ENCODE results near the gene CACNA1C.

The CACNA1C gene

DNA sequence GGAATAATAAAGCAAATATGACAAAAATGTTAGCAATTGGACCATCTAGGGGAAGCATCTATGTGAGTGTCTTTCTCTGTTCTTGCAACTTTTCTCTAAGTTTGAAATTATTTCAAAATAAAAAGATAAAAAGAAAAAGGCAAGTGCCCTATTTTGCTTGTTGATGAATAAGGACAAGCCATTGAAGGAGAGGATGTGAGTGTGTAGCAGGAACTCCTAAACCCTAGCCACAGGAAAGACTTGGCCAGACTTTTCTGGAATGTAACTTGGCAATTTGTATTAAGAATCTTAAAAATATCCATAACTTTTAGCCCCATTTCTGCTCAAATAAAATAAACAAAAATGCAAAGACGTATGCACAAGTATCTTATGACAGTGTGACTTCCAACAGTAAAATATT, 279.4 kb downstream of the CACNA1C start:
- no peak for DNase-seq

DNA sequence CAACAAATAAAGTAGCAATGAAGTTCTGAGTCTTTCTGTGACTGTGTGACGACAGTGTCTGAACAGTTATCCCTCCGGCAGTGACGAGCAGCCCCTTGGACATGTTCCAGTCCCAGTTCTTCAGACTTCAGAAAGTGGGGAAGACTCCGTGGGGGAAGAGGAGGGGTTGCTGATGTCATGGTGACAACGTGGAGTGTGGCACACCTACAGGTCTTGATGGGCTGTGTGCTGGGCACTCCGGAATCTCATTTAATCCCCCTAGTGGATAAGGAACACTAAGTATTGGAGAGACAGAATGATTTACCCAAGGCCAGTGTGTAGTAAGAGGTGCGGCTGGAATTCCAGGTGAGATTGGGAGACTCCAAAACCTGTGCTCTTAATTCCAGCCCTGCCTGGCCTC, 280.2 kb downstream of the CACNA1C start:
- no peak for DNase-seq

DNA sequence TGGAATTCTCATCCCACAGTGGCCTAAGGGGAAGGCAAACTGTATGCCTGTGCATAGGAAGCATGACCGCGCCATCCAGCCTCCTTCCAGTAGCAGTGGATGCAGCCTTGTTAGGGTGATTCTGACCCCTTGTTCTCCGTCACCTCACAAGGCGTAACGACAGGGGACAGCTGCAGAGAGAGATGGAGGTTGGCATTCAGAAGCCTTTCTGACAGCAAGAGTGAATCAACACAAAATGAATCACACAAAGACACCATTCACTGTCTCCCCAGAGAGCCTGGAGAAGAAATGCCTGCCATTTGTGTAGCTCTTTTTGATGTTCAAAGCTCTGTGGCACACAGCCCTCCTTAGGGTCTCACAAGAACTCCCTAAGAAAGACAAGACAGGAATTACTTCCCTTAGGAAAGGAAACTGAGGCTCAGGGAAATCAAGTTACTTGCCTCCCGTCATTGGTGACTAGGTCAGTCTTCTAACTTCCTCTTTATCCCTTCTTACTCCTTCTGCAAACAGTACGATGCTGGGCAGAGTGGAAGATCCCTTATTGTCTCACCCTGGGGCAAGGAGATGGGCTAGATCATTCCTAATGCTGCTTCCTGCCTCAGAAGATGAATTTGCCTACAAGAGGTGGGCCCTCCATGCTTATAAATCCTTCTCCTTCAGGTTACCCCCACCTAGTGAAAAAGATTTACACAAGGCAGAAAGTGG, 280.9 kb downstream of the CACNA1C start:
- no peak for DNase-seq

DNA sequence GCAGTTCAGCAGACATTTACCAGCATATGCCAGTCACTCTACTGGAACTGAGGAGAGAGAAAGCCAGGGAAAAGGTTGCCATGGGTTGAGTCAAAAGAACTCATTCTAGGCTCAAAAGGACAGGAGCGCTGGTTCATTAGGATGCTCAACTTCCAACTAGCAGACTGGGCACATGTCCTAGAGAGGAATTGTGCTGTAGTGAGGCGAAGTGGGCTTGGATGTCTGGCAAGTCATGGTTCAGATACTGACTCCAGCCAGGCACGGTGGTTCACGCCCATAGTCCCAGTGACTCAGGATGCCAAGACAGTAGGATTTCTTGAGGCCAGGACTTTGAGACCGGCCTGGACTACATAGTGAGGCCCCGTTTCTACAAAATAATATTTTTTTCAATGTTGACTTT, 281.5 kb downstream of the CACNA1C start:
- DNase-seq, result no peak

DNA sequence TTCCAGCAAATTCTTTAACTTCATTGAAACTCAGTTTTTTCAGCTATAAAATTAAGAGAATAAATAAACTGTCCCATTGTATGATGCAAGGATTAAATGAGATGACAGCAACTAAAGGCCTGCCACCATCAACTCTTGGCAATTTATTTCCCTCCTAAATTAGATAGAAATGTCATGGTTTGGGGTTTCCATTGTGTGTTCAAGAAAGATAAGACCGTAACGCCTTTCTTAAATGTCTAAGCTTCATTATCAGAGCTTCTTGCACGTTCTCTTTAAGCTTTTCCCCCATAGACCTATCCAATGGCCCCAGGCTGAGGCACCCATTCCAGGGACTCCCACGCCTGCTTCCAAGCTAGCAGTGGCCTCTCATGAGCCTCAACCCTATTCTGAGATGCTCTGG, 281.9 kb downstream of the CACNA1C start:
- DNase-seq, result no peak

DNA sequence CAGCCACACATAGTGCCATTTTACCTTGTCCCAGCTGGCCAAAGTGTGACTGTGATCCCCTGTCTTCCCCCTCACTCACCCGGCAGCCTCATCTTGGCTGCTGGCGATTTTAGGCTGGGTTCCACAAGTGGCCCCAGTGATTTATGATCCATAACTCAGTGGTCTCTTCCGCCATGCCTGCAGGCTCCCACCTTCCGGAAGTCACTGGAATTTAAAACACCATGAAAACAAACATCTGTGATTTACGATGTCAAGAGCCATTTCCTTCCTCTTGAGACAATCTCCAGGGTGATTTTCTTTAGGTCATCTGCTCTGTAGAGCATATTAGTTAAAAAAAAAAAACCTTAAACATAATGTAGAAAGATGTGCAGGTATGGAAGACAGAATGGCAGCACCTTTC, 282.3 kb downstream of the CACNA1C start:
- no peak for DNase-seq

DNA sequence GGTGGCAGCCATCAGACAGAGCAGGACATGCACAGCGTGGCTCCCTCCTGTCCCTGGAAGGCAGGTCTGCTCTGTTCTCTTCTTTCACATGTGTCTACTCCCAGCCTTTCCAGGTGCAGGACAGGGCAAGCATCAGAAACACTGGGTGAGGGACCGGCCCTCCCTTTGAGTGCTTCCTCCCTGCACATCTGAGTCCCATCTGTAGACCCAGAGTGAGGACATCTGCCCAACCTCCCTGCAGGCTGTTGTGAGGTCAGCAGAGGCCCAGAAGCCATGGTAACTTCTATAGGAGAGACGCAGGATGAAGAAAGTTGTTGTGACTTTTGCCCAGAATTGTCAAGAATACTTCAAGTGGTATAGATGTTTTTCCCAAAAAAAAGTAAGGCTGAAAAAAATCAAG, 282.7 kb downstream of the CACNA1C start:
- no peak for DNase-seq

DNA sequence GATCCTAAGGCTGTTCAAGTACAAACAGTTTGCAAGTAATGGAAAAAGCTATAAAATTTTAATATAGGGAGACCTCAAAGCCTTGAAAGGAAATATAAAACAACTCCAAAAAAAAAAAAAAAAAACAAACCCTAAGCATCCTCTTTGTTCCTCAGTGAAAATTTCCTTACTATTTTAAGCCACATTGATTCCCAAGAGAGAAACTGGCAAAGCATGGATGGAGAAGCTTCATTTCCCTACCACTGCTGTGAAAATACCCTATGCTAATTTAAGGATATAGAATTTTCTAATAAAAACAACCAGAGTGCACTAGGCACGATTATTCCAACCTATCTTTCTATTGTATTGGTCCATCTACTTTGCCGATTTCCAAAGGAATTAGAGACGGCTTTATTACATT, 283.1 kb downstream of the CACNA1C start:
- no peak for DNase-seq

DNA sequence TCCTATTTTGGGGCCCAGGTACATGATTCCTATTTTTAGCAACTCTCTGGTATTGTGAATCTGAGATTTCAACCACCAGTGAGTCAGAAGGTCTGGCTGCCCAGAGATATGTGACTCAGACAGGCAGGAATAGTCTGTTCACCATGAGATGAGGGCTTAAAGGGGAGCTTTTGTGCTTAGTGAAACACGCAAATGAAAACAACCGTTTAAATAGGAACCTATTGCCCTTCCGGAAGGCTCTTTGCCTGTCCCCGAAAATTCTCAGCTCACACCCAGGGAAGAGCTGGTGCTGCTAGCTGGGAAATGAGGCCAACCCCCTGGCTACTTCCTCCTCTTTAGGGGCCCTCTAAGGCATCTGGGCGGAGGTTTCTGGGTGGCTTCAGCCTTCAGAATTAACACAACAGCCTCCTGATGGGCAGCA, 283.6 kb downstream of the CACNA1C start:
- no peak for DNase-seq

DNA sequence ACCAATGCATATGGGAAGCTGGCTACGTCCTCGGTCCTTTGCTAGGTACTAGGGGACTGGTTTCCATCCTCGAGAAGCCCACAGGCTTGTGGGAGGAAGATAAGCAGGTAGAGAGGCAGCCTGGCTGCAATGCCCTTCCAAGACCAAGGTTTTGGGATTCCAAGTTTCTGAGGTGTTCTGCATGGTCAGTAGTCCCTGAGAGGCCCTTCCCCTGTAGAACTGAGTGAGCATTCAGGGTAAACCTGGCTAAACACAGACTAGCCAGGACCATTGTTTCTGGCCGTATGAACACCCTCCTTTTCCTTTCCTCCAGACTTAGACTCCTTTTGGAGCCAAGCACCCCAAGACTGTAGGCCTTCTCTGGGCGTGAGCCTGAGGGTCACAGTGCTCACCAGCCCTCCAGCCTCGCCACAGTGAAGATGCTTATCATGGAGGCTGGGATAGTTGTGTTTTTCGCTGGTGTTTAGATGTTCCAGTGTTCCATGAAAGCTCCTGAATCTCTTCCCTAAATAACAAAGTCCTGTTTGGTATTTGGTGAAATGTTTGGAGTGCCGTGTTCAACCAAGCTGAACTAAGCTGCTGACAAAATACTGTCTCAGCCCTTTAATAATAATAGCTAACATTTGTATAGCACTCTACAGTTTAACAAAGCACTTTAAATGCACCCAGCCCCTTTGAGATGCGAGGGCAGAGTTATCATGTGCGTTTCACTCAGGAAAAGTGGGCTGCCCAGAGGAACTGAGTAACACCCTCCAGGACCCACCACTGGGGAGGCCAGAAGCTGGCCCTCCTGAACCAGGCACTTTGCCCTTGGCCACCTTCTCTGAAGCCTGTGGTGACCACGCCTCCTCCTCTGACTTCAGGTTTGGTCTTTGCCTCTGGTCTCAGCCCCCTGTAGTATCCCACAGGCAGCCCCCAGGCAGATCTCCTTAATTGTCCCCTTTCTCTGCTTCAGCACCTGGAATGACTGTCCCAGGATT, 284.5 kb downstream of the CACNA1C start:
- no peak for DNase-seq

DNA sequence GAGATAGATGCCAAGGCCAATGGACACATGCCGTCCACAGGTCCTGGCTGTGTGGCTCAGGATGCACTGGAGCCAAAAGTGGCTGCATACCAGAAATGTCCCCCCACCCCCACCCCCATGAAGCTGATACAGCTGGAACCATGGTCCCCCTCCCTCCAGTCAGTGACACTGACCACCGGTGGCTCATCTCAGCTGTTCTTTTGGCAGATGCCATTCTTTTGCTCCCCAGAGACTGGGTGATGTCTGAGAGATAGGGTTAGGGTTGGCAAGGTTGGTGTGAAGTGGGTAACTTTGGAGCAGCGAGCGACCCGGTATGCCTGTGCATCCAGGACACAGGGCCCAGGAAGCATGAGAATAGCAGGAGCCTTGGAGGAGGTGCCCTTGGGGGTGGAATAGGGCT, 285.6 kb downstream of the CACNA1C start:
- no peak for DNase-seq

DNA sequence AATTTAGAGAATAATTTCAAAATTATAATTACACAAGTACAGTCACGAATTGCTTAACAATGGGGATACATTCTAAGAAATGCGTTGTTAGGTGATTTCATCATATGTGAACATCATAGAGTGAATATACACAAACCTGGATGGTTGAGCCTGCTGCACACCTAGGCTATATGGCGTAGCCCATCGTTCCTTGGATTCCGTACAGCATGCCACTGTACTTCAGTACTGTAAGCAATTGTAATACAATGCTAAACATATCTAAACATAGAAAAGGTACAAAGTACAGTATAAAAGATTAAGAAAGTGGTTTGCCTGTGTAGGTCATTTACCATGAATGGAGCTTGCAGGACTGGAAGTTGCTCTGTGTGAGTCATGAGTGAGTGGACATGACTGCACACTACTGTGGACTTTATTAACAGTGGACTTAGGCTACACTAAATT, 286.2 kb downstream of the CACNA1C start:
- no peak for DNase-seq

DNA sequence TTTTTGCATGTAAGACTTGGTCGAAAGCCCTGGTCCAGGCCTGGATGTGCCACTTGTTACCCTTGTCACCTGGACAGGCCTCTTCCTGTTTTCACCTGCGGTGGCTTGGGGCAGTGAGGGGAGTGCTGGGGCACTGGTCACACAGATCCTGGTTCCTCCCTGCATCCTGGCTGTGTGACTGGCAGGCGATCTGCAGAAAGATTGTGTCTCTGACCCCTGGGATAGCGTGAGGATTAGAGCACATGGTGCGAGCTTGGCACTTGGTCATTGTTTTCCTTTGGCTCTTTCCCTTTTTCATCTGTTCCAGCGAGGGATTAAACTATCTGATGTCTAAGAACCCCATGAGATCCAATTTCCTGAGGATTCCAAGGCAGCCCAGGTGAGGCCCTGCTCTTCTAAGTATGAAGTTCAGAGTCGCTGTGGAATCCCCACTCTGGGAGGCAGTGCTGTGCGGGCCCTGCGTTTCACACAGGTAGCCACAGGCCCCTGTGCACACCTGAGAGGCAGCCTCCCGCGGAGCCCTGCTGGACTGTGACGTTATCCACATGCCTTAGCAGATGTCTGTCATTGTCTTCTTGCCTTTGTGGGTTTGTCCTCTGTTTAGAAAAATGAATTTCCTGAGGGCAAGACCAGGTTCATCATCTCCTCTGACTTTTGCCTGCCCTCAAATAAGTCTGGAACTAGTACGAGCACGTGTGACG, 288.4 kb downstream of the CACNA1C start:
- DNase-seq, result no peak

DNA sequence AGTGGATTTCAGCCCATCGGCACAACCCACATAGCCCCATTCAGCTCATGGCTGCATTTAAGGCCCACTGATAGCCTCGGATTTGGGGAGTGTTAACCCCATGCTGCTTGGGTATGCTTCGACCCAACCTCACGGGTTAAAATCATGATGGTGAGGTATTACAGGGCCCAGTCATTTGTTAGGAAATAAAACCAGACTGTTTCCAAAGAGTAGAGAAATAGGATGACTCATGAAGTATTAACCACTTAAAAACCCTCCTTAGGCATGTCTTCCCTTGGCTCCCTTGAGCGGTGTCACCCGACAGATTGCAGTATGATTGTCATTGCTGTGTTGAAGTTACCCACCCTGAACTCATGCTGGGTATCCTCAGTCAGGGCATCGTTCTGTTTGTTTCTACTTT, 289.1 kb downstream of the CACNA1C start:
- DNase-seq, result peak; percentile 27

DNA sequence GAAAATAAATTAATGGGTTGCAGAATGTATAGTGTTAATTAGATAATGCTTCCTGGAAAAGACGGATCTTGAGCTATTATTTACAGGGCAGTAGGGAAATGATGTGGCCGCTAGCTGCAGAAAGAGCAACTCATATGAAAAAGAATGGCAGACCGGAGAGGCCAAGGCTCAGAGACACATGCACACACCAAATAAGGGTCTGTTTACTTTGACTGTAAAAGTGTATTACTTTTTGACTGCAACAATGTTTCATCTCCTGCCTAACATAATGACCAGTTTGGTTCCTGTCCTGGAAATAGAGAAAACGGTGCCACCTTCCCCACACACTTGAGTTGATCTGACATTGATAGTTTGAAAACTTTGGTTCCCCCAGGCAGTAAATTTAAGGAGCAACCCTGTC, 290.9 kb downstream of the CACNA1C start:
- DNase-seq, result peak; percentile 19

DNA sequence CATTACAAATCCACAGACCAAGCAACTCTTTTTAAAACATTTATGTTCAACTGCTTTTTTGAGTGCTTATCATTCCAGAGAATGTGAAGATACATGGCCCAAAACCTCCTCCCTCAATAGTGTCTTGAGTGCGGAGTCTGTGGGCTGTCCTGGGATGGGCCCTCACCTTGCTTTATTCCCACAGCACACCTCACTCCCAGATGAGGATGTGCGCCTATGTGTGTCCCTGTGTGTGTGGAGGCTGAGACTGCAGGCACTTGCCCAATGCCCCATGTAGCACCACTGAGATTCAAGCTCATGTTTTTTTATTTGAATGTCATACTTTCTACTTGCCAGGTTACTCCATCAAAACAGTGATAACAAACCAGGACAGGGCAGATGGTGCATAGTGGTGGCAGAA, 291.7 kb downstream of the CACNA1C start:
- no peak for DNase-seq

DNA sequence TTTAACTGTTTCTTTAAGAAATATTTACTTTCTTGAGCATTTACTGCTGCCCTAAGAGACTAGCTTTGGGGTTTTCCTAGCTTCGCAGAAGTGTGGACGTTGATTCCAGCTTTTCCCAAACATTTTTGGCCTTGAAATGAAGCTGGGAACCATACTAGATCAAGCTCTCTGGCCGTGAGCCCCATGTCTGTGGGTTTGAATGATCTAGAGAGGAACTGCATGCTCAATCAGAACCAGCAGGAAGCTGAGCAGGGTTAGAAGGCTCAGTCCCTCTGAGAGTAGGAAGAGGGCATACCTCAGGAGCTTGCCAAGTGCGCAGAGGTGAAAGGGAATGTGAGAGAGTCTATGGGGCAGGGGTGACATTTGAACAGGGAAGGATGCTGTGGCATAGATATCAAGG, 292.1 kb downstream of the CACNA1C start:
- DNase-seq, result no peak

DNA sequence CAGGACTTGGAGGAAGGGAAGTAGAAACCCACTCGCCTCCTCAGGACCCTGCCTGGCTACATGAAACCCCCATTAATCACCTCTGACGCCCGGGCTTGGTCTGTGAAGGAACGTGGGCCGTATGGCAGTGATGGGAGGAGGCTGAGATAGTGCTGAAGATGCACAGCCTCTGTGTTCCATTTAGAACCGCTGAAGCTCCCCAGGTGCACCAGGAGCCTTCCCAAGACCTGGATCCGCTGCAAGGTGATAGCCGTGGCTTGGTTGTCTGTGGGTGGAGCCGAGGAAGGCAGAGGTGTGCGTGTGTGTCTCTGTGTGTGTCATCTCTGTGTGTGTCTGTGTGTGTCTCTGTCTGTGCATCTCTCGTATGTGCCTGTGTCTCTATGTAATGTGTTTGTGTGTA, 293.1 kb downstream of the CACNA1C start:
- no peak for DNase-seq

DNA sequence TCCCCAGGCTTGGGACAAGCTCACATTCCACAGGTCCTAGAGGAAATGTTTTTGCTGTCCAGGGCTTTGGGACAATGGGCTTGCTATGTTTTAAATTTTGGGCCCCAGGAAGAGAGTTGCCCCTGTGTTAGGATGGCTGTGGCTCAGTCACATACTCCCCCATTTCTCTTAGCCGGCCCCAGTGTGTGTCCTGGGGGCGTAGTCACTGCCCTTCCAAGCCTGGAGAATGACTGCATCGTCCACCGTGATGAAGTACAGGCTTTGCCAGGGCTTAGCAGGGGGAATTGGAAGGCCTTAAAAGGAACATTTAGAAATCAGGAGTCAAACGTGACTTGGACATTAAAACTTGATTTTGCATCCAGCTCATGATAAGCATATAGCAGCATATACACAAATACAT, 293.6 kb downstream of the CACNA1C start:
- DNase-seq, result no peak

DNA sequence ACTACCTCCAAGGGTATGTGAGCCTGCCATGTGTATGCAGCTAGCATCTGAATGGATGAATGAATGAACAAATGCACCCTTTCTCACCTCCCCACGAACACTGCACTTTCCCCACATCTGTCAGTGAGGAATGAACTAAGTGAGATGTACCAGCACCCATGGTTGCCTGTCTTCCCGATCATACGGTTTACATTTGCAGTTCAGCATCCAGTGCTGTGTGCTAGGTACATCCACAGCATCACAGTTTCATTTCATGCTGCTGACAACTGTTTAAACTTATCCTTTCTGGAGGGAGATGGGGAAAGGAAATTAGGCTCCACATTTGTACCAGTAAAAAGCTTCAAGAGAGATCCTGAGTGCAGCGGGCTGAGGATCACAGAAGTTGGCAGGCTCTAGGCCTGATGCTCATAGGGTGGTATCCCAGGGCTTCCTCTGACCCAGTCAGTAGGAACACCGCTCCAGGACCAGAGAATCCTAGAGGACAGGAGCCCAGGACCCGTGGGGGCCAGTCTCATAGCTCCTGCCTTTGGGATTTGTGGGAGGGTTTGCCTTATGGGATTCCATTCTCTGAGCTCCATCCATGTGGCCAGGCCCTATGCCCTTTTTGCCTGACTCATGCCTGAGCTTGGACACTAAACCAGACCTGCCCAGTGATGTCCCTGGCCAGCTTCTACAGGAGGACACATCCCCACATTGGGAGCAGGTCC, 294.5 kb downstream of the CACNA1C start:
- DNase-seq, result no peak

DNA sequence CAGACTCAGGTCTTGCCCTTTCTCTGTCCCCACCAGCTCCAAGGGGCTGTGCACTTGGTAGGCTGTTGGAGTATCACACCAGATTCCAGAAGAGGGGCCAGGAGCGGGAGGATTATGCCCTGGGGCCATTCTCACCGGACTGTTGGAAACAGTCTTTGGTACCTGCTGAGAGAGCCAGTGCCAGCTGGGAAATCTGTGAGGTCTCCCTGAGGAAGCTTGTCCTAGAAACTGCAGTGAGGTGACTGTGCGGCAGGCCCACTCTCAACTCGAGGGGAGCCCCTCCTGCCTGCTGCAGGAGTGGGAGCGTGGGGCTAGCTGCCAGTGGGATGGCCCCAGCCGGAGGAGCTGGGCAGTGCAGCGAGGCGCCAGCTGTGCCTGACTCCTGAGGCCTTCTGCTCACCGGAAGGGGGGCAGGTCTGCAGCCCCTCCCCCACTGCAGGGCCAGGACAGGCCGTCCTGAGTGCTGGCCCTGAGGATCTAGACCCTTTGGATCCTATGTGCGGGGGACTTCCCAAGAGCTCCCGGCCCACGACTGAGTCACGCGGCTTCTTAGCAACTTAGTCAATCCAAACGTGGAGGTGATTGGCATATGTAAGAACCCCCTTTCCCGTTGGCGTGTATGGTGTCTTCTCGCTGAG, 295.2 kb downstream of the CACNA1C start:
- DNase-seq, result no peak

DNA sequence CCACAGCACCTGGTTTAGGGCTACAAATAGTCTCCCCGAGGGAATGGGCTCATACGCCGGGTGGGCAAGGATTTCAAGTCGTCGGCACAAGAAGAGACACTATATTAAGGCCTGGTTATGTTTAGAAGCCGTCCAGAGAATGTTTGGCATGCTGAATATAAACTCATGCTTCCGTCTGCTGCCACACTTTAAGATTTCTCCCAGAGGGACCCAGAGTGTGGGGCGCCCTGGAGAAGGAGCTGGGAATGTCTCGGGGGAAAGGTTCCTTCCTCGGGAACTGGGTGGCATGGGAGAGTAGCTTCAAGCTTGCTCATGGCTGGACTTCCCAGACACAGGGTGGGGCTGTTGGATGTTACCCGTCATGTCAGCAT, 295.7 kb downstream of the CACNA1C start:
- DNase-seq, result no peak

DNA sequence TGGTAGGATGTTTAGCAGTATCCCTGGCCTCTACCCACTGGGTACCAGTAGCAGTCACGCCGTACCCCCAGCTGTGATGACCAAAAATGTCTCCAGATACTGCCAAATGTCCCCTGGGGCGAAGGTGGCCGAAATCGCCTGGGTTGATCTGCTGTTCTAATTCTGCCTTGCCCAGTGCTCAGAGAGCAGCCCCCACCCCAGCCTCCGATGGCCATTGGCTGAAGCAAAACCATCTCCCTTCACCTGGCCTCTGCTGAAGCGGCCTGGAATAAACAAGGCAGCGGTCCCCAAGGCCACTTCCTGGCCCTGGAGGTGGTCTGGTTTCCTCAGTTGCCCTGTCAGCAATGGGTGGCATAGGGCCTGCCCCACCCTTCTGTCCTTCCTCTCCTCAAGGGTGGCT, 298.4 kb downstream of the CACNA1C start:
- no peak for DNase-seq

Measured in GF-D8 (cell line).